HUES64 (cell line): ENCODE results near the gene SUPV3L1.
"Not testable (repeated sequence)": the region's sequence is repeated elsewhere in the genome, so short reads cannot be mapped to it uniquely, and the experiment has no call there.

Experiments
- H3K27ac ChIP-seq: 2 replicates; pipeline ENCODE4 v1.7.0; 2013; ENCODE audit warnings: low read depth, low read length, inconsistent platforms
- H3K27me3 ChIP-seq: 2 replicates; pipeline ENCODE4 v1.6.1; 2013; ENCODE audit warnings: mild to moderate bottlenecking, low read length; ENCODE audit not compliant: insufficient read depth
- H3K36me3 ChIP-seq: 2 replicates; pipeline ENCODE4 v1.6.1; 2013; ENCODE audit warnings: mild to moderate bottlenecking, low read length; ENCODE audit not compliant: insufficient read depth
- H3K4me1 ChIP-seq: 2 replicates; pipeline ENCODE4 v1.6.1; 2013; ENCODE audit warnings: mild to moderate bottlenecking, low read length, moderate library complexity; ENCODE audit not compliant: insufficient read depth
- H3K4me3 ChIP-seq: 2 replicates; pipeline ENCODE4 v1.5.1; 2013; ENCODE audit warnings: mild to moderate bottlenecking, low read length, moderate library complexity
- H3K9ac ChIP-seq: 2 replicates; pipeline ENCODE4 v1.6.1; 2013; ENCODE audit warnings: mild to moderate bottlenecking, low read depth, low read length
- H3K9me3 ChIP-seq: 2 replicates; pipeline ENCODE4 v1.6.1; 2013; ENCODE audit warnings: low read depth, low read length; ENCODE audit not compliant: insufficient read depth
- WGBS: fragments of 150-250, 120-280 bp; methylation state at CpG from one replicate; pipeline ENCODE4 v1.1.7; 2013; ENCODE audit warnings: missing lambda C conversion rate; 5-methylcytosine and 5-hydroxymethylcytosine counted together

Gene SUPV3L1

DNA sequence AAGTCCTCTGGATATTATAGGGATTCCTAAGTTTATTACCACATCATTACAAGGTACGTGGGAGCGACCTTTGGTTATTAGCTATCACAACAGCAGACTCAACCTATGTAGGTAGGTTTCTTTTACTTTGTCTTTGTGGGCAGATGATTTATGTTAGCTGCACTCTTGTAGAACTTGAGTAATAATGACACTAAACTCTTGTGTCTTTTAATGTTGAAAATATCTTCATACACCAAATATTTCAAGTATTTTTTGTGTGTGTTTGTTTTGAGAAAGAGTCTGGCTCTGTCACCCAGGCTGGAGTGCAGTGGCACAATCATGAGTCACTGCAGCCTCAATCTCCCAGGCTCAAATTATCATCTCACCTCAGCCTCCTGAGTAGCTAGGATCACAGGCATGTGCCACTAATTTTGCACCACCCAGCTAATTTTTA, 19.2 kb upstream of the SUPV3L1 start:
- Histone ChIP-seq H3K27ac (no peak overlapping the region), H3K4me3 (no peak overlapping the region), H3K9me3 (no peaks in the 10 kb centered on the region), H3K27me3 (no peaks in the 10 kb centered on the region), H3K36me3 (peaks cover 65% of the 10 kb centered on the region), H3K9ac (no peak overlapping the region), H3K4me1 (no peaks in the 10 kb centered on the region)
- no CpG with 5 or more reads among the region's 2 CpGs for WGBS

DNA sequence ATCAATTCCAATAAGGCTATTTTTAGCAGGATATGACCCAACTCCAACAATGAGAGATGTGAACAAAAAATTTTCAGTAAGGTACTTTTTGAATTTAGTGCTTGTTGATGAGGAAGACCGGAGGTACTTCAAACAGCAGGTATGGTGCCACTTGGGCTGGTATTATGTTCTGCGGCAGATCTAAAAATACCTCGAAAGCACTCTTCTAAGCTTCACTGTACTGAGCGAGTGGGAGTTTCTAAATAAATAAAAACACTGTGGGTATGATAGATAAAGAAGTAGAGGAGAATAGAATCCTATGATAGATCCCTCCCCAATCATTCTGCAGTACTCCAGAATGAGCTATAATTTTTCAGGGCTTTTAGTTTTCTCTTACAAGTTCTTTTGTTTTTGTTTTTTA, 11.5 kb upstream of the SUPV3L1 start:
- H3K27ac ChIP-seq: no peak overlapping the region
- WGBS: 96% methylated on average over 4 of the region's 4 CpGs

DNA sequence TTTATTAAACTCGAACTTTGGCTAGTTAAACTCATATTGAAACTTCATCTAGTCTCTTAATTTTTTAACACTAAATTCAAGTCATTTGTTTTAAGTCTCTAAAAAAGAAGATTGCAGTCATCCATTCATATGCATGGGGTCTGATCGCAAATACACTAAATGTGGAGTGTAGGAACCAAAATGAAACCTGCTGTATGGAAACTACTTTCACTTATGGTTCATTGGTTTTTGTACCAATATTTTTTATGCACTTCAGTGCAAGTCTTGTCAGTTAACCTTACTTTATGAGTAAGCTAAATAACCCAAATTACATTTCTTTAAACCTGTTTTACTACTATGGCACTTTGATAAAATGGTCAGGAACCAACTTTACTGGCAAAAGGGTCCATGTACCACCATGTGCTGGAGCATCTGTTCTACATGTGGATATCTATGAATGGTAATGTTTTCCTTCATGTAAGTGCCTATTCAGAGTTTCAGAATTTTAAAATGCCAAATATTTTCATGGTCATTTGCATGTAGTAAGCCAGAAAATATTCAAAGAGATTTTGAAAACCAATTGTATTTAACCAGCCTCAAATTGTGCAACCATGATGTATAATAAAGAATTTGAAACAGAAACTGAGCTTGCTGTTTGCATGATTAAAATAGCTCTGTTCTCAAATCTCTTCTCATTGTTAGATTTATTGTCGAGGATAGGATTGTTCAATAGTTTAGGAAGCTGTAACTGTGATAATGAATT, 7.6 kb upstream of the SUPV3L1 start:
- H3K36me3 ChIP-seq: peaks cover 40% of the 10 kb centered on the region

More for the DNA sequence above, 11.5 kb upstream of the SUPV3L1 start:
- Histone ChIP-seq H3K4me1 (no peaks in the 10 kb centered on the region), H3K9ac (no peak overlapping the region), H3K36me3 (peaks cover 57% of the 10 kb centered on the region), H3K9me3 (no peaks in the 10 kb centered on the region), H3K27me3 (no peaks in the 10 kb centered on the region), H3K4me3 (no peak overlapping the region)

DNA sequence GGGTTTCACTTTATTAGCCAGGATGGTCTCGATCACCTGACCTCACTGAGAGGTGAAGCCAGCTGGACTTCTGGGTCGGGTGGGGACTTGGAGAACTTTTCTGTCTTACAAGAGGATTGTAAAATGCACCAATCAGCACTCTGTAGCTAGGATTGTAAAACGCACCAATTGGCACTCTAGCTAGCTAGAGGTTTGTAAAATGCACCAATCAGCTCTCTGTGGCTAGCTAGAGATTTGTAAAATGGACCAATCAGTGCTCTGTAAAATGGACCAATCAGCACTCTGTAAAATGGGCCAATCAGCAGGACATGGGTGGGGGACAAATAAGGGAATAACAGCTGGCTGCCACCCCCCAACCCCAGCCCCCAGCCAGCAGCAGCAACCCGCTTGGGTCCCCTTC, 4.7 kb upstream of the SUPV3L1 start:
- 90% methylated on average over 4 of the region's 4 CpGs for WGBS
- H3K9ac ChIP-seq, H3K4me1 ChIP-seq, H3K4me3 ChIP-seq, H3K9me3 ChIP-seq, H3K27me3 ChIP-seq, H3K27ac ChIP-seq: not testable (repeated sequence)
- peaks cover 22% of the 10 kb centered on the region for H3K36me3 ChIP-seq

More for the DNA sequence above, 7.6 kb upstream of the SUPV3L1 start:
- Histone ChIP-seq H3K4me1 (no peaks in the 10 kb centered on the region), H3K4me3 (no peak overlapping the region), H3K9ac (no peak overlapping the region), H3K9me3 (no peaks in the 10 kb centered on the region), H3K27ac (no peak overlapping the region), H3K27me3 (no peaks in the 10 kb centered on the region)
- WGBS: 76% methylated on average over 3 of the region's 3 CpGs

DNA sequence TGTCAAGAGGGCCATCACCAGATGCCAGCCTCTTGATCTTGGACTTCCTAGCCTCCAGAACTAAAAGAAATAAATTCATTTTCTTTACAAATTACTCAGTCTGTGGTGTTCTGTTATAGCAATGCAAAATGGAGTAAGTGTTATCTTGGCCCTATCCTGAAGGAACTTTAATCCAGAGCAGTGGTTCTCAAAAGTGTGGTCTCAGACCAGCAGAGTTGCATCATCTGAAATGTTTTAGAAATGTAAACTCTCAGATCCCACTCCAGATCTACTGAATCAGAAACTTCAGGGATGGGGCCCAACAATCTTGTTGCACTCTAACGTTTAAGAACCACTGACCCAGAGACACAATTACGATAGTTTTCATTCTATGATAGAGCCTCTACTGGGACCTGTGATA, 3.2 kb upstream of the SUPV3L1 start:
- 92% methylated on average over 2 of the region's 2 CpGs for WGBS
- Histone ChIP-seq H3K27me3 (no peaks in the 10 kb centered on the region), H3K4me3 (no peak overlapping the region), H3K36me3 (peaks cover 7% of the 10 kb centered on the region), H3K4me1 (peaks cover 6% of the 10 kb centered on the region), H3K27ac (no peak overlapping the region), H3K9me3 (no peaks in the 10 kb centered on the region), H3K9ac (no peak overlapping the region)

DNA sequence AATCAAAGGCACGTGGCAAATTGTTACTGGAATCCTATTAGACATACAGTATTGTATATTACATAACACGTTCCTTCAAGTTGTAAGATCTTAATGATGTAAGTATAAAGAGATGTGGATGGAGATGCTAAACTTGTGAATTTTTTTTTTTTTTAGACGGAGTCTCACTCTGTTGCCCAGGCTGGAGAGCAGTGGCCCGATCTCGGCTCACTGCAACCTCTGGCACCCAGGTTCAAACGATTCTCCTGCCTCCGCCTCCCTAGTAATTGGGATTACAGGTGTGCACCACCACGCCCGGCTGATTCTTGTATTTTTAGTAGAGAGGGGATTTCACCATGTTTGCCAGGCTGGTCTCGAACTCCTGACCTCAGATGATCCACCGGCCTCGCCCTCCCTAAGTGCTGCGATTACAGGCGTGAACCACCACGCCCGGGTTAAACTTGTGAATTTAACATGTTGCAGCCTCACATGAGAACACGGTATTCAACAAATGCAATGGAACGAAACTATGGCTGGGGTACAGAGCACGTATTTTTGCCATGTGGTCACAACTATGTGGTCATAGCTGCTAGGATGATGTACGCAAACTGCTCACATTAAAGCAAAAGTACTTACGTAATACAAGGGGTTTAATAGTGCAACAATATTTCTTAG, 818 bp upstream of the SUPV3L1 start:
- H3K27me3 ChIP-seq: no peaks in the 10 kb centered on the region

DNA sequence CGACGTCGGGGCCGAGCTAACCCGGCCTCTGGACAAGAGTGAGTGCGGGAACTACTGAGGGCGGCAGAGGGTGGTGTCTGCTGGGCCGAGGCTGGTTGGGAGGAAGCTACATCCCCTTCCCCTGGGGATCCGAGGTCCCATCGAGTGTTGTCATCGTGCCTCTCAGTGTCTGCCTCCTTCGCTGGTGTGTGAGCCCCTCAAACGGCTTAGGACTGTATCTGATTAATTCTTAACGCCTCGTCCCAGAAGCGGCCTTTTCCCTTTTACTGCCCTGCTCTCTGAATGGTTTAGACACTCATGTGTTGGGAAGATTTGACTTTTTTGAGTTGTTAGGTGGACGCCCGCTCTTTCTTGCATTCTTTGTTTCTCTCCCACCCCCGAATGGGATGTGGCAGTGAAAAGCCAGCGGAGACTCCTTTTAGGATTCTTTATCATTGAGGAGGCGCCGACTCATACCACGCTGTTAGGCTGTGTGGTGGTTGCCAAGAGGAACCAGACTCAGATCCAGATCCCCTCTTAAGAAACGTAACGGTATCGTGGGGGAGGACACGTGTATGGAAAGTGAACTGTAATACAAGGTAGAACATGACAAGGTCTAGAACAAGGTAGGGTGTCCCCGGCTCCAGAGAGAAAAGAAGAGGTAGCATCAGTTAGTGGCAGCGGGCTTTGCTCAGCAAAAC, 631 bp downstream of the SUPV3L1 start:
- Histone ChIP-seq H3K27me3 (no peaks in the 10 kb centered on the region), H3K4me3 (peak overlapping the region; percentile 92), H3K27ac (peak overlapping the region; percentile 96), H3K9me3 (no peaks in the 10 kb centered on the region), H3K9ac (peak overlapping the region; percentile 94), H3K36me3 (peaks cover 10% of the 10 kb centered on the region), H3K4me1 (peaks cover 6% of the 10 kb centered on the region)
- WGBS: 5% methylated on average over 29 of the region's 29 CpGs

More for the DNA sequence above, 818 bp upstream of the SUPV3L1 start:
- Histone ChIP-seq H3K9ac (peak overlapping the region; percentile 94), H3K4me3 (peak overlapping the region; percentile 92), H3K4me1 (peaks cover 6% of the 10 kb centered on the region), H3K36me3 (peaks cover 9% of the 10 kb centered on the region), H3K9me3 (no peaks in the 10 kb centered on the region), H3K27ac (peak overlapping the region; percentile 96)
- WGBS: 49% methylated on average over 21 of the region's 21 CpGs

DNA sequence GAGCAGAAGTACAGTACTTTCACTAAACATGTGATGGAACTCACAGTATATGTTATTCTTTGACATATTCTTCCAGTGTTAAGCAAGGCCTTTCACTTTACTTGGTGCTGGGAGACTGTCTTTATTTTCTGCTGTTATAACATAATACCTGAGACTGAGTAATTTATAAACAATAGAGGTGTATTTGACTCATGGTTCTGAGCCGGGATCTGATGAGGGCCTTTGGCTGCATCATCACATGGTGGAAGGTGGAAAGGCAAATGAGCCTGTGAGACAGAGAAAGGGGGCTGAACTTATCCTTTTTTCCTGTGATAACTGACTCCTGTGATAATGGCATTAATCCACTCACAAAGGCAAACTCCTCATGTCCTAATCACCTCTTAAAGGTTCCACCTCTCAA, 1.4 kb downstream of the SUPV3L1 start:
- peak overlapping the region; percentile 94; the same call in 1 of the 2 replicates for H3K9ac ChIP-seq
- no peak overlapping the region for H3K27ac ChIP-seq

DNA sequence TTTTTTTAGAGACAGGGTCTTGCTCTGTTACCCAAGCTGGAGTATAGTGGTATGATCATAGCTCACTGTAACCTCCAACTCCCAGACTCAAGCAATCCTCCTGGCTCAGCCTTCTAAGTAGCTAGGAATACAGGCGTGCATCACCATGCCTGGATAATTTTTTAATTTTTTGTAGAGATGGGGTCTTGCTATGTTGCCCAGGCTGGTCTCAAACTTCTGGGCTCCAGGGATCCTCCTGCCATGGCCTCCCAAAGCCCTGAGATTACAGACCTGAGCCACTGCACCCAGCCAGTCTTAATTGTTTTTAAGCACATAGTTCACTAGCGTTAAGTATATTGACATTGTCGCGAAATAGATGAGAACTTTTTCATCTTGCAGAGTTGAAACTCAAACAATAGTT, 2.0 kb downstream of the SUPV3L1 start:
- Histone ChIP-seq H3K9ac (no peak overlapping the region), H3K27me3 (no peaks in the 10 kb centered on the region), H3K4me1 (peaks cover 6% of the 10 kb centered on the region), H3K27ac (no peak overlapping the region), H3K36me3 (peaks cover 23% of the 10 kb centered on the region), H3K9me3 (no peaks in the 10 kb centered on the region), H3K4me3 (no peak overlapping the region)
- 97% methylated on average over 4 of the region's 4 CpGs for WGBS

More for the DNA sequence above, 1.4 kb downstream of the SUPV3L1 start:
- Histone ChIP-seq H3K27me3 (no peaks in the 10 kb centered on the region), H3K9me3 (no peaks in the 10 kb centered on the region), H3K36me3 (peaks cover 17% of the 10 kb centered on the region), H3K4me1 (peaks cover 6% of the 10 kb centered on the region), H3K4me3 (peak overlapping the region; percentile 92)
- WGBS: 94% methylated on average over 1 of the region's 1 CpG

DNA sequence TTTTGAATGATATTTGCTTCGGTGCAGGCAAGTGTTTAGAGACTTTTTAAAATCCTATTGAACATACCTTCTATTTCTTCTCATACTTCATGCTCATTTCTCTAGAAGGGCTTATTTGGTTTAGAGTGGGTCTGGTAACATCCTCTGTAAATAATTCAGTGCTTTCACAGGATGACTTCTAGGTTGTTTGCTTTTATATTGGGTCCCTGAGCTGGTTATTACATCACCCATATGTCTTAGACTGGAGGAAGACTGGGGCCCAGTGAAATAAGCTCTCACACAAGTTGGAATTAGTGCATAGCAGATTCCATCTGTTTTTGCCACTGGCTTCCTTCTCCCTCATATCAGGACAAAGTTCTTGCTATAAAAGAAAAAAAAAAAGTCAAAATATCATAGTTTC, 6.5 kb downstream of the SUPV3L1 start:
- Histone ChIP-seq H3K4me3 (no peak overlapping the region), H3K27me3 (no peaks in the 10 kb centered on the region), H3K36me3 (peaks cover 65% of the 10 kb centered on the region), H3K9ac (no peak overlapping the region), H3K27ac (no peak overlapping the region), H3K9me3 (no peaks in the 10 kb centered on the region), H3K4me1 (peaks cover under 1% of the 10 kb centered on the region; the same call in 1 of the 2 replicates)
- no CpG with 5 or more reads among the region's 1 CpG for WGBS

DNA sequence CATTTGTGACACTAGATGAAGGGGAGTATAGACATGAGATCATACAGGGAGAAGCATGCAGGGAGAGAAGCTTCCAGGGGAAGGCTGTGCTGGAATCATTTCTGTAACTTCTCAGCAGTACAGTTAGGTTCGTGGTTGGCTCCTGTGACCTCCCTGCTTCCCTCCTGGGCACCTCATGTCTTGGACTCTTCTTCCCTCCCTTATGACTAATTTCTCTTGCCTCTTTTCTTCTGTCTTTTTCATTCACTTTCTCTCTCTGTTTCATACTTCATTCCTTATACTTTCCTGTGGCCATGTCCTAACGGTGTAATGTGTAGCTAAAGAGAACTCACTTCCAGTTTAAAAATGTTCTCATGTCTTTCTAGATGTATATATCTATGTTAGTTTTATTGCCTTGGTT, 21.0 kb downstream of the SUPV3L1 start:
- WGBS: 89% methylated on average over 1 of the region's 2 CpGs
- no peak overlapping the region for H3K4me3 ChIP-seq
- no peak overlapping the region for H3K9ac ChIP-seq
- H3K27me3 ChIP-seq: no peaks in the 10 kb centered on the region
- no peak overlapping the region for H3K27ac ChIP-seq
- H3K9me3 ChIP-seq: no peaks in the 10 kb centered on the region
- no peaks in the 10 kb centered on the region for H3K4me1 ChIP-seq
- peaks cover 84% of the 10 kb centered on the region for H3K36me3 ChIP-seq
